ENCODE results near the gene AGPAT4. TPM values are rescaled to one million over a fixed set of nuclear protein-coding genes. Genes with fewer than 3 reads are reported as not detected.
A peak's percentile ranks its signal among the peaks of the same experiment; 100 is the strongest.

Gene AGPAT4
- total RNA-seq, 4 donors from 2014 or later: 0.53 to 11.6 (median 3.3) TPM

- no peak overlapping the region for H3K4me3 ChIP-seq
- H3K27ac ChIP-seq: no peak overlapping the region
- DNase-seq: no peak
- H3K36me3 ChIP-seq: no peaks in the 10 kb centered on the region
- H3K27me3 ChIP-seq: no peaks in the 10 kb centered on the region
- peaks cover 0 to 11% (median 2%) of the 10 kb centered on the region in 4 donors for H3K4me1 ChIP-seq
- TF ChIP-seq POLR2A (IDR thresholded peaks at IDR 0.05): no peak
- TF ChIP-seq, protein P1, sequence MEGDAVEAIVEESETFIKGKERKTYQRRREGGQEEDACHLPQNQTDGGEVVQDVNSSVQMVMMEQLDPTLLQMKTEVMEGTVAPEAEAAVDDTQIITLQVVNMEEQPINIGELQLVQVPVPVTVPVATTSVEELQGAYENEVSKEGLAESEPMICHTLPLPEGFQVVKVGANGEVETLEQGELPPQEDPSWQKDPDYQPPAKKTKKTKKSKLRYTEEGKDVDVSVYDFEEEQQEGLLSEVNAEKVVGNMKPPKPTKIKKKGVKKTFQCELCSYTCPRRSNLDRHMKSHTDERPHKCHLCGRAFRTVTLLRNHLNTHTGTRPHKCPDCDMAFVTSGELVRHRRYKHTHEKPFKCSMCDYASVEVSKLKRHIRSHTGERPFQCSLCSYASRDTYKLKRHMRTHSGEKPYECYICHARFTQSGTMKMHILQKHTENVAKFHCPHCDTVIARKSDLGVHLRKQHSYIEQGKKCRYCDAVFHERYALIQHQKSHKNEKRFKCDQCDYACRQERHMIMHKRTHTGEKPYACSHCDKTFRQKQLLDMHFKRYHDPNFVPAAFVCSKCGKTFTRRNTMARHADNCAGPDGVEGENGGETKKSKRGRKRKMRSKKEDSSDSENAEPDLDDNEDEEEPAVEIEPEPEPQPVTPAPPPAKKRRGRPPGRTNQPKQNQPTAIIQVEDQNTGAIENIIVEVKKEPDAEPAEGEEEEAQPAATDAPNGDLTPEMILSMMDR (IDR thresholded peaks at IDR 0.05): no peak
- no peaks in the 10 kb centered on the region for H3K9me3 ChIP-seq
Observed at GRCh38 chr6:161276605-161277155, 2.8 kb upstream of the AGPAT4 start.

GRCh38 chr6:161274898-161275297 is 1.0 kb upstream of the AGPAT4 start:
- Histone ChIP-seq H3K27ac (no peak overlapping the region), H3K27me3 (no peaks in the 10 kb centered on the region), H3K4me3 (no peak overlapping the region), H3K4me1 (peaks cover 0 to 11% (median 2%) of the 10 kb centered on the region in 4 donors), H3K36me3 (no peaks in the 10 kb centered on the region), H3K9me3 (no peaks in the 10 kb centered on the region)
- no peak for TF ChIP-seq POLR2A (IDR thresholded peaks at IDR 0.05)
- no peak for DNase-seq

GRCh38 chr6:161274488-161274858 is 612 bp upstream of the AGPAT4 start:
- no peak for DNase-seq
- Histone ChIP-seq H3K4me3 (peak overlapping the region; percentile 26 to 61 (median 48)), H3K36me3 (no peaks in the 10 kb centered on the region), H3K27me3 (no peaks in the 10 kb centered on the region), H3K9me3 (no peaks in the 10 kb centered on the region), H3K27ac (peak overlapping the region in 2 of 4 donors; percentile 29 to 59), H3K4me1 (peaks cover 0 to 11% (median 2%) of the 10 kb centered on the region in 4 donors)
- TF ChIP-seq, protein P1 (IDR thresholded peaks at IDR 0.05): no peak
- no peak for TF ChIP-seq POLR2A (IDR thresholded peaks at IDR 0.05)

DNA sequence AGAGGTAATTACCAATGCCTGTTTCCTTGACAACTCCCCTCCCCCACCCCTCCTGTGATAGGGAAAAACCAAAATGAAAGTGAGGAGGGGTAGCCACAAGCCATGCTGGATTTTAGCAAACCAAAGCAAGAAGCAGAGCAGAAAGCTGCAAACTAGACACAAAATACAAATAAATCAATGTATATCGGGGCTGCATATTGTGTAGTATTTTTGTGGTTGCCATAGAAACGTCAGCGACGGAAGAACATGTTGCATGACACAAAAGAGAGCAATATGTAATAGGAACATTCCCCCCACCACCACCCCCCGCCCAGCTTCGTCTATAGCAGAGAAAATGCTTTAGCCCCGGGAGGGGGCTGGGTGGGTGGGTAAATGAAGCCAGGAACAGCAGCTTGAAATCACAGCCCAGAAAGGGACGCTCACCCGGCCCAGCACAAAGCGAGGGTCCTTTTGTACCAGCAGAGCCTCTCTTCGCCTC is 548 bp downstream of the AGPAT4 start:
- H3K27ac ChIP-seq: peak overlapping the region; percentile 28 to 59 (median 52)
- no peaks in the 10 kb centered on the region for H3K9me3 ChIP-seq
- H3K4me3 ChIP-seq: peak overlapping the region; percentile 26 to 61 (median 48)
- no peak for TF ChIP-seq POLR2A (IDR thresholded peaks at IDR 0.05)
- TF ChIP-seq, protein P1 (IDR thresholded peaks at IDR 0.05): no peak
- H3K36me3 ChIP-seq: no peaks in the 10 kb centered on the region
- DNase-seq: no peak
- peaks cover 0 to 11% (median 2%) of the 10 kb centered on the region in 4 donors for H3K4me1 ChIP-seq
- H3K27me3 ChIP-seq: no peaks in the 10 kb centered on the region

- TF ChIP-seq POLR2A (IDR thresholded peaks at IDR 0.05): no peak
- TF ChIP-seq, protein P1 (IDR thresholded peaks at IDR 0.05): no peak
- Histone ChIP-seq H3K4me1 (peaks cover 0 to 11% (median 2%) of the 10 kb centered on the region in 4 donors), H3K4me3 (peak overlapping the region; percentile 26 to 61 (median 48)), H3K27ac (no peak overlapping the region), H3K9me3 (no peaks in the 10 kb centered on the region), H3K36me3 (no peaks in the 10 kb centered on the region), H3K27me3 (no peaks in the 10 kb centered on the region)
- DNase-seq: no peak
Observed at GRCh38 chr6:161272635-161273273, 1.1 kb downstream of the AGPAT4 start.

DNA sequence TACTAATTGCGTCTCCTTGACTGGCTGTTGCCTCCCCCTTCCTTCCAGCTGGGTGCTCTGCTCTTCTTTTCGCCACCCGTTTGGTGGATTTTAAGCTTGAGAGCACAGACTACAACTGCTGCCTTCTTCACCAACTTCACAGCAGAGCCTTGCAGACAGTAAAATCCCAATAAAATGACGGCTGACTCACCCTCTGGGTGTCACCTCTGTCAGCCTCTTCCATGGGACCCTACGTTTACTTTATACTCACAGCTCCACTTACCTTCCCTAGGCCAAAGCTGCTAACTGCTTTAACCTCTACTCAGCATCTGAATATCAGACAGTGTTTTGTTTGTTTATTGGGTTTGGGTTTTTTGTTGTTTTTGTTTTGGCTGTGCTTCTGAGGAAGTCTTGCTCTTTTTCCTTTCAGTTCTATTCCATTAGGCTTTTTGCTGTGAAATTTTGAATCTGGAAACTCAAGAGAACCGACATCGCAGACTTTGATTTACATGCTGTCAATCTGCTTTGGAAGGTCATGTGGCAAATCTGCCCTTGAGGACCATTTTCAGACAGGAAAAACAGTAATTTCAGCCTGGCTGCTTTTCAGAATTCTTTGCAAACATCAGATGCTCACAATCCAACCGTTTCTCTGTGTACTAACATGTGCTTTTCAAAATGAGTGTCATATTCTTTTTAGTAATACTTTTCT is 2.4 kb downstream of the AGPAT4 start:
- H3K9me3 ChIP-seq: no peaks in the 10 kb centered on the region
- H3K4me3 ChIP-seq: no peak overlapping the region
- H3K4me1 ChIP-seq: peaks cover 0 to 11% (median 2%) of the 10 kb centered on the region in 4 donors
- TF ChIP-seq POLR2A (IDR thresholded peaks at IDR 0.05): no peak
- TF ChIP-seq, protein P1 (IDR thresholded peaks at IDR 0.05): no peak
- H3K36me3 ChIP-seq: no peaks in the 10 kb centered on the region
- H3K27ac ChIP-seq: no peak overlapping the region
- no peak for DNase-seq
- H3K27me3 ChIP-seq: no peaks in the 10 kb centered on the region
